ENCODE data around the gene VOPP1. TPM values are rescaled to one million over a fixed set of nuclear protein-coding genes. Genes with fewer than 3 reads are reported as not detected.

Gene VOPP1
- total RNA-seq, 3 donors from 2014 or later, result 28.2 to 42.6 (median 40.8) TPM

- no peak for DNase-seq (ENCODE audit: low spot score in 2 of 2)
- no peak for TF ChIP-seq POLR2A (IDR thresholded peaks at IDR 0.05)
- TF ChIP-seq POLR2AphosphoS5 (IDR thresholded peaks at IDR 0.05), result no peak
- TF ChIP-seq CTCF (IDR thresholded peaks at IDR 0.05), result no peak
- no peaks in the 10 kb centered on the region for H3K4me1 ChIP-seq
- intact Hi-C loops (cut with DNase I; ENCODE audit: low total_unique reads), result loop anchor here (5.0 kb wide), 1 partner anchor 1215 kb away; no protein-coding TSS in a partner anchor
- no peak overlapping the region for H3K27ac ChIP-seq
- H3K36me3 ChIP-seq, result no peaks in the 10 kb centered on the region
- no peaks in the 10 kb centered on the region for H3K9me3 ChIP-seq
- H3K4me3 ChIP-seq, result no peak overlapping the region
- no peaks in the 10 kb centered on the region for H3K27me3 ChIP-seq
Observed at GRCh38 chr7:55502124-55502857, 70.0 kb downstream of the VOPP1 start.

- H3K9me3 ChIP-seq, result no peaks in the 10 kb centered on the region
- intact Hi-C loops (cut with DNase I; ENCODE audit: low total_unique reads), result loop anchor here (5.0 kb wide), 1 partner anchor 1216 kb away; no protein-coding TSS in a partner anchor
- H3K4me1 ChIP-seq, result no peaks in the 10 kb centered on the region
- H3K27ac ChIP-seq, result no peak overlapping the region
- no peaks in the 10 kb centered on the region for H3K36me3 ChIP-seq
- no peaks in the 10 kb centered on the region for H3K27me3 ChIP-seq
- TF ChIP-seq POLR2AphosphoS5 (IDR thresholded peaks at IDR 0.05), result no peak
- no peak for TF ChIP-seq CTCF (IDR thresholded peaks at IDR 0.05)
- TF ChIP-seq POLR2A (IDR thresholded peaks at IDR 0.05), result no peak
- no peak for DNase-seq (ENCODE audit: low spot score in 2 of 2)
- H3K4me3 ChIP-seq, result no peak overlapping the region
Observed at GRCh38 chr7:55501611-55502010, 70.7 kb downstream of the VOPP1 start.

GRCh38 chr7:55500117-55500756 lies 72.1 kb downstream of the VOPP1 start:
- no peaks in the 10 kb centered on the region for H3K36me3 ChIP-seq
- TF ChIP-seq POLR2AphosphoS5 (IDR thresholded peaks at IDR 0.05) (no peak), POLR2A (IDR thresholded peaks at IDR 0.05) (no peak), CTCF (IDR thresholded peaks at IDR 0.05) (no peak)
- no peaks in the 10 kb centered on the region for H3K4me1 ChIP-seq
- no peaks in the 10 kb centered on the region for H3K9me3 ChIP-seq
- intact Hi-C loops (cut with DNase I; ENCODE audit: low total_unique reads), result loop anchor here (5.0 kb wide), 1 partner anchor 1217 kb away; no protein-coding TSS in a partner anchor
- no peaks in the 10 kb centered on the region for H3K27me3 ChIP-seq
- H3K4me3 ChIP-seq, result no peak overlapping the region
- no peak overlapping the region for H3K27ac ChIP-seq
- no peak for DNase-seq (ENCODE audit: low spot score in 2 of 2)

- no peak for DNase-seq (ENCODE audit: low spot score in 2 of 2)
- Histone ChIP-seq H3K27me3 (no peaks in the 10 kb centered on the region), H3K4me1 (no peaks in the 10 kb centered on the region), H3K9me3 (no peaks in the 10 kb centered on the region), H3K4me3 (no peak overlapping the region), H3K36me3 (no peaks in the 10 kb centered on the region), H3K27ac (no peak overlapping the region)
- TF ChIP-seq POLR2AphosphoS5 (IDR thresholded peaks at IDR 0.05), result no peak
- no peak for TF ChIP-seq POLR2A (IDR thresholded peaks at IDR 0.05)
- no peak for TF ChIP-seq CTCF (IDR thresholded peaks at IDR 0.05)
- intact Hi-C loops (cut with DNase I; ENCODE audit: low total_unique reads), result no loop called here
Observed at GRCh38 chr7:55499591-55499990, 72.7 kb downstream of the VOPP1 start.

- no peaks in the 10 kb centered on the region for H3K36me3 ChIP-seq
- TF ChIP-seq POLR2A (IDR thresholded peaks at IDR 0.05) (no peak), POLR2AphosphoS5 (IDR thresholded peaks at IDR 0.05) (no peak), CTCF (IDR thresholded peaks at IDR 0.05) (no peak)
- no peaks in the 10 kb centered on the region for H3K4me1 ChIP-seq
- no peak for DNase-seq (ENCODE audit: low spot score in 2 of 2)
- H3K9me3 ChIP-seq, result no peaks in the 10 kb centered on the region
- H3K27me3 ChIP-seq, result no peaks in the 10 kb centered on the region
- no peak overlapping the region for H3K4me3 ChIP-seq
- no peak overlapping the region for H3K27ac ChIP-seq
- intact Hi-C loops (cut with DNase I; ENCODE audit: low total_unique reads), result no loop called here
Observed at GRCh38 chr7:55498770-55499169, 73.5 kb downstream of the VOPP1 start.
